ENCODE measurements around the gene NRP1. TPM values are rescaled to one million over a fixed set of nuclear protein-coding genes. Genes with fewer than 3 reads are reported as not detected.
"Not testable (repeated sequence)": the region's sequence is repeated elsewhere in the genome, so short reads cannot be mapped to it uniquely, and the experiment has no call there.

NRP1 gene
- 2.9 TPM for polyA plus RNA-seq (2013, experiment 1 of 2)
- polyA plus RNA-seq (2013, experiment 2 of 2) = 2.6 TPM

DNA sequence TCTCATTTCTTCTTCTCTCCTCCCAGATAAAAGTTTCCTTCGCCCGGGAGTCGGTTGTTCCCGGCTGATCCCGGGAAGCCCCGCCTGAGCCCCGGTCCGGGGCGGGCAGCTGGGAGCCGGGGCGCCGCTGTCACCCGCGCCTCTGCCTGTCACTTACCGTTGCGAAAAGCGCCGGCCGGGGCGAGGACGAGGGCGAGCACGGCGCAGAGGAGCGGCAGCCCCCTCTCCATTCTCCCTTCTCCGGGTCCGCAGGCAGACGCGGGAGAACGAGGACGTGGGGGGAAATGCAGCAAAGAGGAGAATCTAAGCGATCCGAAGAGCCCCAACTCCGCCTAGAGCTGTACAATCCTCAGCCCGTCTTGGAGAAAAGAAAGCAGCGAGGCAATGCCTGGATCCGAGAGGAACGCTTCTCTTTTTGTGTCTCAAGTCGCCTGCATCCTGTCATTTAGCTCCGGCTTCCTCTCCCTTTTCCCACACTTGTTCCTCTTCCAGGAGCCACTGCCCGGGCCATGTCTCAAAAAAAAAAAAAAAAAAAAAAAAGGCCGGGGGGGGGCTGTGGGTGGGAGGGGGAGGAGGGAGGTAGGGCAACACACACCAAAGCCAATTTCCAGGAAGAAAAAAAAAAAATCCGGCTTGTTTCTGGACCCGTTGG is at the start of gene NRP1:
Gene NRP1, minus strand, starts transcription at position 515 of the 652 bp plus-strand sequence. Its CDS starts 285 bp downstream, at position 230.
- peak; percentile 56 for DNase-seq (ENCODE audit: low spot score)
- Histone ChIP-seq H3K4me3 (ENCODE audit: low read length in 2 of 2) (peak within 1 kb of the TSS; percentile 82 to 86), H2BK12ac (ENCODE audit: low read length) (peak within 1 kb of the TSS; percentile 46), H3K18ac (ENCODE audit: low read length) (peak within 1 kb of the TSS; percentile 98), H3K9ac (ENCODE audit: low read depth, low read length, poor library complexity) (peak within 1 kb of the TSS; percentile 81), H2BK120ac (ENCODE audit: low read depth, low read length) (no peak within 1 kb of the TSS), H4K91ac (ENCODE audit: low read depth, low read length, poor library complexity) (no peak within 1 kb of the TSS), H2BK15ac (ENCODE audit: low read length) (peak within 1 kb of the TSS; percentile 77), H3K4ac (ENCODE audit: low read length) (no peak within 1 kb of the TSS), H3K79me1 (ENCODE audit: low read depth, low read length) (no peaks in the 10 kb centered on the region), H3K27me3 (ENCODE audit: control insufficient read depth in 3 of 3, insufficient read depth in 3 of 3, low read depth in 1 of 3, low read length in 3 of 3) (peaks cover 0 to 4% (median 0%) of the 10 kb centered on the region in 3 experiments), H4K8ac (ENCODE audit: low read depth, low read length) (no peak within 1 kb of the TSS), H3K4me2 (ENCODE audit: insufficient read depth, low read length, poor library complexity, severe bottlenecking) (peak within 1 kb of the TSS; percentile 100), H2BK5ac (ENCODE audit: low read length) (peak within 1 kb of the TSS; percentile 39), H3K4me1 (ENCODE audit: control insufficient read depth in 2 of 2, insufficient read depth in 1 of 2, low read depth in 1 of 2, low read length in 2 of 2) (peaks cover 5 to 14% of the 10 kb centered on the region in 2 donors), H3K27ac (replicated peaks; ENCODE audit: low read length) (peak within 1 kb of the TSS; percentile 50), H2AK5ac (ENCODE audit: low read depth, low read length) (peak within 1 kb of the TSS; percentile 24), H2AFZ (ENCODE audit: low read length) (peak within 1 kb of the TSS; percentile 87), H3K14ac (ENCODE audit: low read length) (peak within 1 kb of the TSS; percentile 79), H3K9me3 (replicated peaks in 1 of 2; ENCODE audit: control insufficient read depth in 2 of 2, insufficient read depth in 1 of 2, low read depth in 1 of 2, low read length in 2 of 2) (peaks cover 0 to 2% of the 10 kb centered on the region in 2 donors), H3K36me3 (replicated peaks in 1 of 2; ENCODE audit: control insufficient read depth in 2 of 2, insufficient read depth in 2 of 2, low read length in 2 of 2) (peaks cover 0 to 26% of the 10 kb centered on the region in 2 donors), H3K23ac (ENCODE audit: low read depth, low read length, poor library complexity) (peak within 1 kb of the TSS; percentile 56)
- no CpG with 5 or more reads among the region's 44 CpGs for WGBS, 2 donors (ENCODE audit: extremely low coverage in 2 of 2, insufficient read length in 2 of 2, insufficient replicate concordance in 1 of 2)

DNA sequence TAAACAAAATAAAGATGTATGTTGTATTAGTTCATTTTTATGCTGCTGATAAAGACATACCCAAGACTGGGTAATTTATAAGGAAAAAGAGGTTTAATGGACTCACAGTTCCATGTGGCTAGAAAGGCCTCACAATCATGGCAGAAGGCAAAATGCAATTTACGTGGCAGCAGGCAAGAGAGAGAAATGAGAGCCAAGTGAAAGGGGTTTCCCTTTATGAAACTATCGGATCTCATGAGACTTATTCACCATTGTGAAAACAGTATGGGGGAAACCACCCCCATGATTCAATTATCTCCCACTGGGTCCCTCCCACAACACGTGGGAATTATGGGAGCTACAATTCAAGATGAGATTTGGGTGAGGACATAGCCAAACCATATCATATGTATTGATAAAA is 49.7 kb upstream of the NRP1 start:
- not testable (repeated sequence) for H3K36me3 ChIP-seq (replicated peaks in 1 of 2; ENCODE audit: control insufficient read depth in 2 of 2, insufficient read depth in 2 of 2, low read length in 2 of 2); H3K4me2 ChIP-seq (ENCODE audit: insufficient read depth, low read length, poor library complexity, severe bottlenecking); H4K91ac ChIP-seq (ENCODE audit: low read depth, low read length, poor library complexity); H3K4me3 ChIP-seq (ENCODE audit: low read length in 2 of 2); H3K79me1 ChIP-seq (ENCODE audit: low read depth, low read length); DNase-seq (ENCODE audit: low spot score); H3K27ac ChIP-seq (replicated peaks; ENCODE audit: low read length); H3K18ac ChIP-seq (ENCODE audit: low read length); H3K14ac ChIP-seq (ENCODE audit: low read length); H2BK12ac ChIP-seq (ENCODE audit: low read length); H3K9me3 ChIP-seq (replicated peaks in 1 of 2; ENCODE audit: control insufficient read depth in 2 of 2, insufficient read depth in 1 of 2, low read depth in 1 of 2, low read length in 2 of 2); H2BK120ac ChIP-seq (ENCODE audit: low read depth, low read length); H3K23ac ChIP-seq (ENCODE audit: low read depth, low read length, poor library complexity); H2BK5ac ChIP-seq (ENCODE audit: low read length); H2BK15ac ChIP-seq (ENCODE audit: low read length); H4K8ac ChIP-seq (ENCODE audit: low read depth, low read length); H3K27me3 ChIP-seq (ENCODE audit: control insufficient read depth in 3 of 3, insufficient read depth in 3 of 3, low read depth in 1 of 3, low read length in 3 of 3); H2AK5ac ChIP-seq (ENCODE audit: low read depth, low read length); H3K9ac ChIP-seq (ENCODE audit: low read depth, low read length, poor library complexity); H3K4ac ChIP-seq (ENCODE audit: low read length); H2AFZ ChIP-seq (ENCODE audit: low read length)
- peaks cover 12 to 39% of the 10 kb centered on the region in 2 donors for H3K4me1 ChIP-seq (ENCODE audit: control insufficient read depth in 2 of 2, insufficient read depth in 1 of 2, low read depth in 1 of 2, low read length in 2 of 2)
- WGBS, 2 donors (ENCODE audit: extremely low coverage in 2 of 2, insufficient read length in 2 of 2, insufficient replicate concordance in 1 of 2) = no CpG with 5 or more reads among the region's 3 CpGs

DNA sequence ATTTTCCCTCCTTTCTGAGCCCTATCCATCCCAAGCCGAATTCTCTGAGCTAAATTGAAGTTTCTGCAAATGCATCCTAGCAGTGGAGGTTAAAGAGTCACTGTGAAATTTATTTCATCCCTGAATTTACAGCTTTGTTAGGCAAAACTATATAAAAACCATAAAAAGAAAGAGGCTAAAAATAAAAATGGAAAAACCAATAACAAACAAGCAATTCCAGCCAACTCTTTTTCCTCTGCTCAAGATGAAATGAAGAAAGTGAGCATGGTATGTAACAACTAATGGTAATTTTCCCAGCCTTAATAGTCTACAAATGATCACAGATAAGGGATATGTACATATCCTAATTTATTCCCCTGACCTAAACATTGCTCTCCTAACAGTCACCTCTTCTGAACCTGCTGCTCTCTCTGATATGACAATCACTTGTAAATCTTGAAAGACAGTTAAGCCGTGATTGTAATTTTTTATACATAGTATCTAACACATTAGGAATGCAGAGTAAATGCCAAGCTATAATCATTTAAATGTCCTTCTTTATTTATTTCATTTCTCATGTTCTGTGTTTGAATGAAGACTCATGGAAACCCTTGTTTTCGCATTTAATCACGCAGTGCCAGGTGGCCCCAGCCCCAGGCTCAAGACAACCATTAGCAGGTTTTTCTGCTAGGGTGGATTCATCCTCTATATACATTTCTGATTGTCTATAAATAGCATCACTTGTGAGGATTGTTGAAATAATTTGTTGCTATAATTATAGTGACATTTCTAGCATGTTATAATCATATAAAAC is 48.6 kb upstream of the NRP1 start:
- no peak overlapping the region for H2BK5ac ChIP-seq (ENCODE audit: low read length)

DNA sequence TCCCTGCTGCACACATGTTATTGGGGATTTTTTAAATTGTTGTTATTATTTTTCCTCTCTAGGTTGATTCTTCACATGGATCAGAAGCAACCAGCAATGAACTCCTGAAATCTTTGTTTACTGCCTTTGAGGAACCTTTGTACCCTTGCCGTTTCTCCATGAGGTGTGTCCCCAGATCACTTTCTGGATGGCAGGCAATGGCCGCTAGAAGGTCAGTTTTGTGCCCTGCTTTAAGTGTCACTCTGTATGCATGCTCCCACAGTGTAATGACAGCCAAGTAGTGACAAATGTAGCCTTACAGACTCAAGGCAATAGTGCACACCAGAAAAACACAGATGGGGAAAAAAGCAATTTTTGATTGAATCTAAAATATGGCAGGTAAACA is 47.7 kb upstream of the NRP1 start:
- no peak overlapping the region for H2BK12ac ChIP-seq (ENCODE audit: low read length)
- no CpG with 5 or more reads among the region's 2 CpGs for WGBS, 2 donors (ENCODE audit: extremely low coverage in 2 of 2, insufficient read length in 2 of 2, insufficient replicate concordance in 1 of 2)

More for the DNA sequence above, 48.6 kb upstream of the NRP1 start:
- H3K27me3 ChIP-seq (ENCODE audit: control insufficient read depth in 3 of 3, insufficient read depth in 3 of 3, low read depth in 1 of 3, low read length in 3 of 3) = no peaks in the 10 kb centered on the region
- no peak overlapping the region for H3K4me2 ChIP-seq (ENCODE audit: insufficient read depth, low read length, poor library complexity, severe bottlenecking)
- peaks cover 12 to 39% of the 10 kb centered on the region in 2 donors for H3K4me1 ChIP-seq (ENCODE audit: control insufficient read depth in 2 of 2, insufficient read depth in 1 of 2, low read depth in 1 of 2, low read length in 2 of 2)
- H4K91ac ChIP-seq (ENCODE audit: low read depth, low read length, poor library complexity) = no peak overlapping the region
- no peak overlapping the region for H3K23ac ChIP-seq (ENCODE audit: low read depth, low read length, poor library complexity)
- no peak overlapping the region for H3K4ac ChIP-seq (ENCODE audit: low read length)
- H3K79me1 ChIP-seq (ENCODE audit: low read depth, low read length) = no peaks in the 10 kb centered on the region
- H3K9me3 ChIP-seq (replicated peaks in 1 of 2; ENCODE audit: control insufficient read depth in 2 of 2, insufficient read depth in 1 of 2, low read depth in 1 of 2, low read length in 2 of 2) = no peaks in the 10 kb centered on the region
- H3K27ac ChIP-seq (replicated peaks; ENCODE audit: low read length) = no peak overlapping the region
- H2AK5ac ChIP-seq (ENCODE audit: low read depth, low read length) = no peak overlapping the region
- H3K18ac ChIP-seq (ENCODE audit: low read length) = no peak overlapping the region
- no peak overlapping the region for H2BK15ac ChIP-seq (ENCODE audit: low read length)
- H2BK12ac ChIP-seq (ENCODE audit: low read length) = no peak overlapping the region
- no peaks in the 10 kb centered on the region for H3K36me3 ChIP-seq (replicated peaks in 1 of 2; ENCODE audit: control insufficient read depth in 2 of 2, insufficient read depth in 2 of 2, low read length in 2 of 2)
- no peak for DNase-seq (ENCODE audit: low spot score)
- no peak overlapping the region for H3K14ac ChIP-seq (ENCODE audit: low read length)
- no peak overlapping the region for H2BK120ac ChIP-seq (ENCODE audit: low read depth, low read length)
- no peak overlapping the region for H3K9ac ChIP-seq (ENCODE audit: low read depth, low read length, poor library complexity)
- H3K4me3 ChIP-seq (ENCODE audit: low read length in 2 of 2) = no peak overlapping the region
- WGBS, 2 donors (ENCODE audit: extremely low coverage in 2 of 2, insufficient read length in 2 of 2, insufficient replicate concordance in 1 of 2) = no CpG with 5 or more reads among the region's 4 CpGs
- H4K8ac ChIP-seq (ENCODE audit: low read depth, low read length) = no peak overlapping the region
- no peak overlapping the region for H2AFZ ChIP-seq (ENCODE audit: low read length)

More for the DNA sequence above, 47.7 kb upstream of the NRP1 start:
- no peak overlapping the region for H3K9ac ChIP-seq (ENCODE audit: low read depth, low read length, poor library complexity)
- peaks cover 12 to 39% of the 10 kb centered on the region in 2 donors for H3K4me1 ChIP-seq (ENCODE audit: control insufficient read depth in 2 of 2, insufficient read depth in 1 of 2, low read depth in 1 of 2, low read length in 2 of 2)
- no peak overlapping the region for H3K4ac ChIP-seq (ENCODE audit: low read length)
- no peaks in the 10 kb centered on the region for H3K79me1 ChIP-seq (ENCODE audit: low read depth, low read length)
- H3K27me3 ChIP-seq (ENCODE audit: control insufficient read depth in 3 of 3, insufficient read depth in 3 of 3, low read depth in 1 of 3, low read length in 3 of 3) = no peaks in the 10 kb centered on the region
- no peak overlapping the region for H3K23ac ChIP-seq (ENCODE audit: low read depth, low read length, poor library complexity)
- H4K91ac ChIP-seq (ENCODE audit: low read depth, low read length, poor library complexity) = no peak overlapping the region
- H3K9me3 ChIP-seq (replicated peaks in 1 of 2; ENCODE audit: control insufficient read depth in 2 of 2, insufficient read depth in 1 of 2, low read depth in 1 of 2, low read length in 2 of 2) = no peaks in the 10 kb centered on the region
- no peak overlapping the region for H3K14ac ChIP-seq (ENCODE audit: low read length)
- H3K4me3 ChIP-seq (ENCODE audit: low read length in 2 of 2) = peak overlapping the region in 1 of 2 donors; percentile 7
- H4K8ac ChIP-seq (ENCODE audit: low read depth, low read length) = no peak overlapping the region
- H3K27ac ChIP-seq (replicated peaks; ENCODE audit: low read length) = no peak overlapping the region
- no peaks in the 10 kb centered on the region for H3K36me3 ChIP-seq (replicated peaks in 1 of 2; ENCODE audit: control insufficient read depth in 2 of 2, insufficient read depth in 2 of 2, low read length in 2 of 2)
- peak overlapping the region; percentile 3 for H2AFZ ChIP-seq (ENCODE audit: low read length)
- H2BK120ac ChIP-seq (ENCODE audit: low read depth, low read length) = no peak overlapping the region
- H2AK5ac ChIP-seq (ENCODE audit: low read depth, low read length) = no peak overlapping the region
- no peak overlapping the region for H2BK5ac ChIP-seq (ENCODE audit: low read length)
- no peak overlapping the region for H3K18ac ChIP-seq (ENCODE audit: low read length)
- DNase-seq (ENCODE audit: low spot score) = no peak
- H3K4me2 ChIP-seq (ENCODE audit: insufficient read depth, low read length, poor library complexity, severe bottlenecking) = no peak overlapping the region
- no peak overlapping the region for H2BK15ac ChIP-seq (ENCODE audit: low read length)

Data from neuronal stem cell (in vitro differentiated cells).